NCI-H2081 (cell line): ENCODE data around the gene CPEB4.

Experiments
- DNase-seq, 2 experiments: peaks; one replicate each; lab custom pipeline; 2025; lab: John Stamatoyannopoulos, UW

CPEB4 gene

DNA sequence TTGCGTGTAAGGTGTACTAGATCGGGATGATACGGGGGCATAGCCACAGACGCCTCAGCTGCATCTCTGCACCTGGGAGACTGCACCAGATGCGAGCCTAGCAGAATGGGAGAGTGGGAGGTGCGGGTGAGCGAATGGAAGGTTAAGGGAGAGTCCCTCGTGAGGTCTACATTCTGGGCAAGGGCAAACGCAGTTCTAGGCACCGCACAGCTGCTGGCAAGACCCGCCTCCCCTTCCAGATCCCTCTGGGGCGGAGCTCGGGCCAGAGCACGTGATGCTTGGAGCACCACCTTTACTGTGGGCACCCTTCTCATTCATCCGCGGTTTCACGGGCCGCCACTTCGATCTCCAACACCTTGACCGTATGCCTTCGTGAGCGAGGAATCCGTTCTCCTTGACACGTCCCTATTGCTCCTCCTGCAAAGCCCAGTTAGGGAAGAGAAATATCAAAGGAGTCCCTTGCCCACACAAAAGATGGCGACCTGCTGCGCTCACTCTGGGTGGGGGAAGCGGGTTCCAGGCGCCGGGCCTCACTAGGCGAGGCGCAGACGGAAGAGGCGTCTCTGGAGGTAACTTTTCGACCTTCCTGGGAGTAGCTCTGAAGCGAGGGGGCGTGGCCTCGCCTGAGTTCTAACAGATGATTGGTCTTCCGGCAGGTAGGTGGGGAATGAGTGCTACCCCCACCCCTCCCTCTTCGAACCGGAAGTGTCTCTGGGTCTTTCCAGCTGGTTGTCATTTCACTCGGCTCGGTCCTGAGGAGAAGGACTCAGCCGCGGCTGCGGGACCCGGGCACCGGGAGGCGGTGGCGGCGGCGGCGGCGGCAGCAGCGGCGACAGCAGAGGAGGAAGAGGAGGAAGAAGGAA lies at the start of gene CPEB4:
Gene CPEB4, plus strand, starts transcription at position 740 of the 863 bp plus-strand sequence. CDS start 1,385 bp downstream, outside the sequence.
- peak; percentile 98 to 99 for DNase-seq

GRCh38 chr5:173839117-173839713 lies 48.9 kb upstream of the CPEB4 start:
- DNase-seq = no peak

DNA sequence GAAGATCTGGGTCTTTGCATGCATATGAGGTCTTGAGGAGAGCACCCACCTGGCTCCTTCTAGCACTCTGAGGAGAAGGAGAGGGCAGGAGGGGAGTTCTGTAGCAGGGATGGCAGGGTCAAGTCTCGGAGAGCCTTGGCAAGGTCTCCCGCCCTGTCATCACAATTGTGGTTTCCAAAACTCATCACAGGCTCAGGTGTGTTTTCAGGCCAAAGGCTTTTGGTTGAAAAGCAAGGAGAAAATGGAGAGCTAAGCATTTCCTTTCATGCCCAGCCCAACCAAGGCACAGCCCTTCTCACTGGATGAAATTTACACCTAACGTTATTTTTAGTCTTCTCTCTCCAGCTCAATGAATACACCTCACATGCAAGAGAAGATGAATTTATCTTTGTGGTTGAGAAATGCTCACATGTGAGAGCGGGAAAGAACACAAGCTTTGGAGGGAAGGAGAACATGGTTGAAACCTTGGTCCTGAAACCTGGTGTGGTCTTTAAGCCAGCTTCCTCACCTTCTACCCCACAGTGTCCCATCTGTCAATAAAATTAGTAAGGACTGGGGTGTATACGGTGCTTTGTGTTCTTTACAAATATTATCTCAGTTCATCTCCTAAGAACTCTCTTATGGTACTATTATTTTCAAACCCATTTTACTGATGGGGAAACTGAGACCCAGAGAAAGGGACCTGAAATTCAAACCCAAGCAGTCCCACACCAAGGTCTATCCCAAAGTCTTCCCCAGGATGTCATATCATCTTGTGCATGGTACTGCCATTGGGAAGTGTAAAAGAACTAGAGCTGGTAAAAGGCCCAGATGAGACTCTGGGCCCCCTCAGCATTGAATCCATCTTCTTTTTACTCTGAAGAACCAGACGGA lies 47.8 kb upstream of the CPEB4 start:
- no peak for DNase-seq

DNA sequence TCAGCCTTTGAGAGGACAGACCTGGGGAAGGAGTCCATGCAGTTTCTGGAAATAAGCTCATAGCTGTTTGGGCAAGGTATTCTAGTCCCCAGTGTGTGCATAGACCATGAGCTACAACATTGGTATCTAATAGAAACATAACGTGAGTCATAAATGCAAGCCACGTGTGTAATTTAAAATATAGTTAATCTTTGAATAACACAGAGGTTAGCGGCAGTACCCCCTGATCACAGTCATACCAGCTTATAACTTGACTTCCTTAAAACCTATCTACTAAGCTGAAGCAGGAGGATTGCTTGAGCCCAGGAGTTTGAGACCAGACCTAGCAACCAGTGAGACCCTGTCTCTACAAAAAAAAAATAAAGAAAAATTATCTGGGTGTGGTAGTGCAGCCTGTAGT lies 46.4 kb upstream of the CPEB4 start:
- no peak for DNase-seq

DNA sequence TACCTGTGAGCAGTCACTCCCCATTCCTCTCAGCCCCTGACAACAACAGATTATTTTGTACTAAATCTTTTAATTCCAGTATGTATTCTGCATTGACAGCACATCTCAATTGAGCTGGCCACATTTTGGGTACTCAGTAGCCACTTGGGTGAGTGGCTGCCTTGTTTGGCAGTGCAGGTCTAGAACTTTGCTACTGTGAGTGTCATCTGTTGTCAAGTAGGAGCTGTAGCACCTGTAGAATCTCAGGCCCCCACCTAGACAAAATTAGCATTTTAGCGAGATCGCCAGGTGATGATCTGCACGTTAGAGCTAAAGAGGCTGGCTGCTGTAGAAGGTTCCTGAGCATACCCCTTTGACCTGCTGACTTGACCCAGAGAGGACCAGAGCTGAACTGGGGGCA lies 44.4 kb upstream of the CPEB4 start:
- no peak for DNase-seq

DNA sequence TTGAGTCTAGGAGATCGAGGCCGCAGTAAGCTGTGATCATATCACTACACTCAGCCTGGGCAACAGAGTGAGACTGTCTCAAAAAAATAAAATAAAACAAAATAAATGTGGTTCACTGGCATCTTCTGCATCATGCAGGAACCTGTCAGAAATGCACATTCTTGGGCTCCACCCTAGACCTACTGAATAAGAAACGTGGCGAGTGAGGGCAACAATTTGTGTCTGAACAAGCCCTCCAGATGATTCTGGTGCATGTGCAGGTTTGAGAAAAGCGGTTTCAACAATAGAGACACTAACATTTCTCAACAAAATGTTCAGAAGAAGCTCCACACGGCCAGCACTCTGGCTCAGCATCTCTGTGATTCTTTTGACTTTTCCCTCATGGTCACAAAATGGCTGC lies 42.8 kb upstream of the CPEB4 start:
- DNase-seq = no peak

GRCh38 chr5:173846929-173847501 lies 41.1 kb upstream of the CPEB4 start:
- DNase-seq = no peak

GRCh38 chr5:173848986-173849596 lies 39.1 kb upstream of the CPEB4 start:
- DNase-seq = no peak

- no peak for DNase-seq
These were observed 38.2 kb upstream of the CPEB4 start for GRCh38 chr5:173849908-173850307.

DNA sequence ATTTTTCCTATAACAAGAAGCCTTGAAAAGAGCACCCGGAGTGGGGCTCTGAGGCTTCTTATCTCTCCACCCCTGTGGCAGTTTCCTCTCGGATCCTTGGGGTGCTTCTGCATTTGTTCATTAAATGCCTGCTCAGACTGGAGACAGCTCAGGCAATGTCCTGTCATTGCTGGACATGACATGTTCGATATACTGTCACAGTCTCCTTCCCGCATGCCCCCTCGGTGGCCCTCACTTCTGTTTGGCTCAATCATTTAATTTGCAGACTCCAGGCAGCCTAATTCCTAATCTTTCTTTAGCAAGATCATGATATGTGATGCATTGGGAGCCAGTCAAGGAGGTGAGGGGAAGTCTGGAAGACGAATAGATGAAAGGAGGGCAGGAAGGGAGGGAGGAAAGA lies 37.5 kb upstream of the CPEB4 start:
- no peak for DNase-seq

DNA sequence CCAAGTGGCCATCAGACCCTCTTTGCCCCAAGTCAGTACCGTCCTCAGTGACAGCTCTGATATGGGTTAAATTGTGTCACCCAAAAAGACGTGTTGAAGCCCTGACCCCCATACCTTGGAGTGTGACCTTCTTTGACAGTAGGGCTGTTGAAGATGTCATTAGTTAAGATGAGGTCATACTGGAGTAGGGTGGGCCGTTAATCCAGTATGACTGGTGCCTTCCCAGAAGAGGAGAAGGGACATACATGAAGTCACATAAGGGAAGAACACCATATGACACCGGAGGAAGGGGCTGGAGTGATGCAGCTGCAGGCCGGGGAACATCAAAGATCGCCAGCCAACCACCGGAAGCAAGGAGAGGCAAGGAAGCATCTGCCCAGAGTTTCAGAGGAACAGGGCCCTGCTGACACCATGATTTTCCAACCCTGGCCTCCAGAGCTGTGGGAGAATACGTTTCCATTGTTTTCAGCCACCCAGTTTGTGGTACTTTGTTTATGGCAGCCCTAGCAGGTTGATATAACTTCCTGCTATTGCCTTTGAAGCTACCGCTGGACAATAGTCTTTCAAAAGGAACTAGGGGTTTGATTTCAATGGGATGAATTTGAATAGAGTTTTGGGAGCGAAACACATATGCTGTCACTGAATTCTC lies 36.4 kb upstream of the CPEB4 start:
- DNase-seq = no peak

GRCh38 chr5:173852790-173853359 lies 35.3 kb upstream of the CPEB4 start:
- no peak for DNase-seq

DNA sequence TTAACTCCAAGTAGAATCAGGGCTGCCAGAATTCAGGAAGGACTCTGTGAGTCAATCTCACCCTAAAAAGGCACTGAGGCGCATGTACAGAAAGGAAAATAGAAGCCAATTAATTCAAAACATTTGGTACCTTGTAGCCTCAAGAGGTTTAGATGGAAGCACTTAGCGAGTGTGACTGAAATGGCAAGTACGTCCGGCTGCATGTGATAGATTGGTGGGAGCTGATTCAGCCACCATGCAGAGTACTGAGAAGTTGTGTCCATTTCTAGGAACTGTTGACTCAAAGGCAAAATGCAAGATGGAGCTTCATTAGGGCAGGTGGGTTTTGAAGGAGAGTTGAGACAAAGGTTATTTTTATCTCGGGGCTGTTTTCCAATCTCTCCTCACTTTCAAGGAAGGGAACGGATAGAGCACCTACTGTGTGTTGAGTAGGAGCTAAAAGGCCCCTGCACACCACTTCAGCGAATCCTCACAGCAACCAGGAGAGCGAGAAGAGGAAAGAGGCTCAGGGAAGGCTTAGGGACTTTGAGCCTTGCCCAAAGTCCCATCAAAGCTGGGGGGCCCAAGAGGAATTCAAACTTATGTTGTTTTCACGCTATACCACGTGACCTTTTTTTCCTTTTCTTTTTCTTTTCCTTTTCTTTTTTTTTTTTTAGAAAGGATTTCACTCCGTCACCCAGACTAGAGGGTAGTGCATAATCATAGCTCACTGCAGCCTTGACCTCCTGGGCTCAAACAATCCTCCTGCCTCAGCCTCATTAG lies 34.6 kb upstream of the CPEB4 start:
- DNase-seq = no peak

DNA sequence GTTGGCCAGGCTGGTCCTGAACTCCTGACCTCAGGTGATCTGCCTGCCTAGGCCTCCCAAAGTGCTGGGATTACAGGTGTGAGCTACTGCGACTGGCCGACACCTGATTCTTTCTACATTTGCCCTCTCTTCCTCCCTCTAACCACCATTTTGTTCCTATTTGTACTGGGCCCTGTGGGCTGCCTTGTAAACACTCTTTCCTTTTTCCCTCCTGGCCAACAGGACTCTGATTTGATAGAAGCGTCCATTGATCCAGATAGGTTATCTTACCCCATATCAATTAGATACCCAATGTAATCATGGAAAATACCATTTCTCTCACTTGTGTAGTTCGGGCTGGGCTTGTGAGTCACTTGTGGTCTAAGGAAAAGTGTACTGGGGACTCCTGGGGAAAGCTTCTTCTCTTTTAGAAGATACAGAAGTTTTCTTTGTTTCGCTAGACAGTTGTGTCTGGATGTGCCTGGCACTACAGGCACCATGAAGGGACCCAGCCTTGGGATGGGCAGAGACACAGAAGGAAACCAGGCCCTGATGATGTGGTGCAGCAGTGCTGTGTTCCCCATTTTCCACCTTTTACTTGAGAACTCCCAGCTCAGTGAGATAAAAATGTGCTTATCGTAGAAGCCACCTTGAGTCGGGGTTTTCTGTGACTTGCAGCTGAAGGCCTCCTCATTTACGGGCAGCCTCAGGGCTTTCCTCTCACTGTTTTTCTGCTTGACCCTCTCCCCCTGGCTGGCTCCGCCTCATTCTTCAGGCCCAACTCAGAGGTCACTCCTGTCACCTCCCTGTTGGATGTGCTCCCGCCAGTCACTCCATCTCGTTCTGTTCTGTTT lies 32.8 kb upstream of the CPEB4 start:
- no peak for DNase-seq

GRCh38 chr5:173855995-173856656 lies 32.0 kb upstream of the CPEB4 start:
- DNase-seq = no peak

GRCh38 chr5:173857234-173857633 lies 30.9 kb upstream of the CPEB4 start:
- DNase-seq = no peak

GRCh38 chr5:173858021-173858669 lies 30.0 kb upstream of the CPEB4 start:
- no peak for DNase-seq
